ENCODE measurements around the gene HAPSTR1. TPM values are rescaled to one million over a fixed set of nuclear protein-coding genes. Genes with fewer than 3 reads are reported as not detected.

Gene HAPSTR1
- total and polyA plus RNA-seq, 2 of the 8 experiments (the other 6 are each of a cell fraction or from before 2014, with no cell fraction given), result 11.9 to 66.1 TPM

- TF ChIP-seq HDAC2 (IDR thresholded peaks at IDR 0.05; ENCODE audit: borderline replicate concordance in 1 of 2, low read depth in 2 of 2, low read length in 2 of 2), result no peak
Observed at GRCh38 chr16:9105189-9105588, 13.7 kb downstream of the HAPSTR1 start (continued).

Measured in H1 (cell line).